Activated CD8-positive, alpha-beta memory T cell treated with anti-CD3 and anti-CD28 coated beads, Interleukin-2, amount 50 U/mL, for 1 hour (primary cell): ENCODE measurements around the gene KANK2.
"Not testable (repeated sequence)": the region's sequence is repeated elsewhere in the genome, so short reads cannot be mapped to it uniquely, and the experiment has no call there.

Experiments used
- DNase-seq: peaks from one replicate; pipeline ENCODE4 v3.0.0-alpha.2; 2020; ENCODE audit errors: extremely low read depth

The KANK2 gene

DNA sequence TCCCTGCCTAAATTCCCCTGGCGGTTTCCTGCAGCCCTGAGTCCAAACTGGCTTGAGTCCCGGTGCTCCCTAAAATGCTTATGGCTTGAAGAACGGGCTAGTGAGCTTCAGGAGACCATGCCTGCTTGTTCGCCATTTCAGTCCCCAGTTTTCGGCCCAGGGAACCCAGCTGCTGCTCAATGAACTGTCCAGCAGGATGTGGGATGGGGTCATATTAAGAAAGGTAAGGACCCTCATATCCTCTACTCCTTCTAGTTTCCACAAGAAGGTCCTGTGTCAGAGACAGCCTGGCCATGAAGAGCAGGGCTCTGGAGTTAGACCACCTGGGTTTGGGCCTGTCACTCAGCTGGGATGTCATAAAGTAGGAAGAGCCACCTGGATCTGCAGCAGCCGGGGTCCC lies 24.8 kb downstream of the KANK2 start:
- no peak for DNase-seq

DNA sequence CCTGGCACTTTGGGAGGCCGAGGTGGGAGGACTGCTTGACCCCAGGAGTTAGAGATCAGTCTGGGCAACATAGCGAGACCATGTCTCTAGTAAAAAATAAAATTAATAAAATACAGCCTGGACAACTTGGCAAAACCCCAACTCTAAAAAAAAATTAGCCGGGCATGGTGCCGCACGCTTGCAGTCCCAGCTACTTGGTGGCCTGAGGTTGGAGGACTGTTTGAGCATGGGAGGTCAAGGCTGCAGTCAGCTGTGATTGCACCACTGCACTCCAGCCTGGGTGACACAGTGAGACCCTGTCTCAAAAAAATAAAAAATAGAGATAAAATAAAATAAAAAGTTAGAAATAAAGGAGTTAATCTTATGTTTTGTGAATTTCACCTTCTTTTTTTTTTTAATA lies 26.2 kb downstream of the KANK2 start:
- no peak for DNase-seq

DNA sequence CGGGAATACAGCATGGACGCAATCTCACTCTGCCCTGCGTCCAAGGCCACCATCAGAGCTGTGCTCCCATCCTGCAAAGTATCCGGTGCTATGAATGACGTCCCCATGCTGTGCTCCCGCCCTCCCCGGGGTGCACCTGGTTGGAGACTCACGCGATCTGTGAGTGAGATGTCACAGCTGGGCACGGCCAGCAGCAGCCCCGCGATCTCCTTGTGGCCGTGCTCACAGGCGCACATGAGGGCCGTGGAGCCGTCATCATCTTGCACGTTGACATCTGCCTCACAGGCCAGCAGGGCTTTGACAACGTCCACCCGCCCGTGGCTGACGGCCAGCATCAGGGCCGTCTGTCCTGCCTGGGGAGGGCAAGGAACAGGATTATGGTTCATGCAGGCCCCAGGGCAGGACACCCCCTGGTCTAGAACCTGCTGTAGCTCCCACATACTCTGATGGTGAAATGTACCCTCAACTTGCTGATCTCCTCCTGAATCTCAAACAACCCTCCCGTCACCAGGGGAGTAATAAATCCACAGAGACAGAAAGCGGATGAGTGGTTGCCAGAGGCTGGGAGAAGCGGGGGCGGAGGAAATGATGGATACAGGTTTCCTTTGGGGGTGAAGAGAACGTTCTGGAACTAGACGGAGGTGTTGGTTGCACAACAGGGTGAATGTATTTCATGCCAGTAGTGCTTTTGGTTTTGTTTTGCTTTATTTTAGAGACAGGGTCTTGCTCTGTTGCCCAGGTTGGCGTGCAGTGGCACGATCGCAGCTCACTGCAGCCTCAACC lies 27.3 kb downstream of the KANK2 start:
- DNase-seq, result no peak

DNA sequence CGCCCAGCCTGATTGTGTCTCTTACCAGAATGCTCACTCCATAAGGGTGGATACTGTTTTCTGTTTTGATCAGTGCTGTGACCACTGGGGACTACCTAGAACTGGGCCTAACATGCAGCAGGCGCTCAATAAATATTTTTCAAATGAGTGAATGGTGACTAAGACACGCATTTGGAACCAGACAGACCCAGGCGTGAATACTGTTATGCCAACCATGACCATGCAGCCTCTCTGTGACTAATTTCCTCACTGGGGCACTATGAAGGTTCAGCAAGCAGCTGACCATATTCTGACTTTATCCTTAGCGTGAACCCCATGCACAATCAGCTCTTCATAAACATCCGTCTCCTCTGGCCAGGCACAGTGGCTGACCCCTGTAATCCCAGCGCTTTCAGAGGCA lies 28.8 kb downstream of the KANK2 start:
- no peak for DNase-seq

DNA sequence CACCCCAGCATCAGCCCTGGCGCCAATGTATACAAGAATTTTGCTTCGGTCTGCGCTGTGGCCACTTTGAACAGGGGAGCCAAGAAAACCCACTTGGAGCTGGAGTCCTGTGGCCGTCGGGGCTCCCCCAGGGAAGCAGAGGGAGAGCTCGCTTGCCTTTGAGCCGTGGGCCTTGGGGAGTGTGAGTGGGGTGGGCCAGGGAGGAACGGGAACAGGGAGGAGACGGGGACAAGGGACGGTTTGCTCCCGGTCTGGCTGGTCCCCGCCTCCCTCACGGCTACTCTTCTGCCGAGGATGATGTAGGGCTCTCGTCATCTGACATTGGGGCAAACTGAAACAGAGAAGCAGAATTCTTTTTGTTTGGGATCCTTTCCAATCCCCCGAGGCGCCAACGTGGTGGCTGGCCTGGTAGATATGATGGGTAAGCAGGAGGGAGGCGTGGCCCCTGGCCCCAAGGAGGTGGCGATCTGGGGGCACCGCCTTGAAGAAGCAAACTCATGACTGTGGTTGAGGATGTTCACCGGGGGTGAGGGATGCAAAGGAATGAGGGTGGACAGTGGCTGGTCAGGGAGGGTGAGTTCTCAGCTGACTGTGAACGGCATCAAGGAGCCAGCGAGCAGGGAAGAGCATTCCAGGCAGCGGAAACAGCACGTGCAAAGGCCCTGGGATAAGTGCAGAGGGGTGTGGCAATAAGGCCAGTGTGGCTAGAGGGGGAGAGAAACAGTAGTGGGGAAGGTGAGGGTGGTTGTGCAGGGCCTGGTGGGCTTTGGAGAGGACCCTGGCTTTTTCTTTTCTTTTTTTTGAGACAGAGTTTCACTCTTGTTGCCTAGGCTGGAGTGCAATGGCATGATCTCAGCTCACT lies 30.8 kb downstream of the KANK2 start:
- no peak for DNase-seq

DNA sequence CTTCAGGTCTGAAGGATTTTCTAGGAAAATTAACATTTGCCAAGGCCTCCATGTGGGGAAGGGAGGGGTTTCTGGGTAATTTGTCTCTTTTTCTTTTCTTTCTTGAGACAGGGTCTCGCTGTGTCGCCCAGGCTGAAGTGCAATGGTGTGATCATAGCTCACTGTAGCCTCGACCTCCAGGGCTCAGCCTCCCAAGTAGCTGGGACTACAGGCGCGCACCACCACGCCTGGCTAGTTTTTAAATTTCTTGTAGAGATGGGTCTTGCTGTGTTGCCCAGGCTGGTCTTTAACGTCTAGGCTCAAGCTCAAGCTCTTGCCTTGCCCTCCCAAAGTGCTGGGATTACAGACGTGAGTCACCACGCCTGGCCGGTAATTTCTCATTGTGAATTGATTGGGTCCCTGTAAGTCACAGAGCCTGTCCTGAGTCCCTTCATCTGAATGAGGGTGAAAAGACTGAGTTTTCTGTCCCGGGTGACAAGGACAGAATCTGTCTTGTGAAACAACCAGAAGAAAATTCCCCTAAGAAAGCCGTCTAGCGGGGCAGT lies 31.8 kb downstream of the KANK2 start:
- no peak for DNase-seq

DNA sequence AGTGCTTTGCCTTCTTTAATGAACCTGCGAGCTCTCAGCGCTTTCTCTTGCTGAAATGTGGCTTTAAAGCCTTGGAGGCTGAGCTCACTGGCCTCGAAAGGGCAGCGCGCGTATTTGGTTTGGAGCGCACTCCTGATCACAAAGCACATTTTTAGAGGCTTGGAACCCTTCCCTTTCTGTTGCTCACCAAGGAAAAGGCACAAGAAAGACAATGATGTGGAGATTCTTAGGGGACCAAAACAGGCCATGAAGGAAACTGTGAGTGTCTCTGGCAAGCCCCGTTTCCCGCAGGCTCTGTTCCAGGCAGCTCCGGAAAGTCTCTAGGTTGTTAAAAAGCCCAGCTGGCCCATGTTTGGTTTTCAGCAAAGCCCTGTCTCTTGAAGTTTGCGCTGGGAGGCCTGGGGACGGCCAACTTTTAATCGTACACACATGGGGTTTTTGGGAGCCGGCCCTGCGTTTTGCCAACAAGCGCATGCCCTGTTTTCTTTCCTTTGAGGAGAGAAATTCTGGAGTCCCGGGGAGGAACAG lies 32.4 kb downstream of the KANK2 start:
- DNase-seq, result no peak

DNA sequence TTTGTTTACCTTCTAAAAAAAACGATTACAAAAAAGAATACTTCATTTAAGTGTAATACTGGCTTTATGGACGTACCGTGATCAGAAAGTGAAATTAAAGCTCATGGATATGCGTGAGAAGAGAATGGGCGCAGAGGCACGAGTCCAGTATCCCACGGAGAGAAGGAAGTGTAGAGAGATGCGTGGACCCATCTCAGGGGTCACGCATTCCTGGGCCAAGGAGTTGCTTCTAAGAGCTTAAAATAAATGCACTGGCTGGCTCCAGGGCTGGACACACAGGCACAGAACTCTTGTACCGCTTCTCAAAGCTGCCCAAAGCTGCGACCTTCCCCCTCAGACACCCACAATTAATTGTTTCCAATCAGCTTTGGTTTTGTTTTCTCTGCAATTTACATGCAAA lies 33.0 kb downstream of the KANK2 start:
- DNase-seq, result no peak

DNA sequence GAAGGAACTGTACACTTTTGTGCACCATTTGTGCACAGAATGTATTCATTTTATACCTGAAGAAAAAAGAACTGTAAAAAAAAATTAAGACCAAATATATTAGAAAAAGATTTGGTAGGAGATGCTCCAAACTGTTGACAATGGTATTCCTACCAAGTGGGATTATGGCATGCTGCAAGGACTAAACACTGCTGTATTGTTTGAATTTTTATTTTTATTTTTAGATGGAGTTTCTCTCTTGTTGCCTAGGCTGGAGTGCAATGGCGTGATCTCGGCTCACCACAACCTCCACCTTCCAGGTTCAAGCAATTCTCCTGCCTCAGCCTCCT lies 36.9 kb downstream of the KANK2 start:
- DNase-seq, result not testable (repeated sequence)

DNA sequence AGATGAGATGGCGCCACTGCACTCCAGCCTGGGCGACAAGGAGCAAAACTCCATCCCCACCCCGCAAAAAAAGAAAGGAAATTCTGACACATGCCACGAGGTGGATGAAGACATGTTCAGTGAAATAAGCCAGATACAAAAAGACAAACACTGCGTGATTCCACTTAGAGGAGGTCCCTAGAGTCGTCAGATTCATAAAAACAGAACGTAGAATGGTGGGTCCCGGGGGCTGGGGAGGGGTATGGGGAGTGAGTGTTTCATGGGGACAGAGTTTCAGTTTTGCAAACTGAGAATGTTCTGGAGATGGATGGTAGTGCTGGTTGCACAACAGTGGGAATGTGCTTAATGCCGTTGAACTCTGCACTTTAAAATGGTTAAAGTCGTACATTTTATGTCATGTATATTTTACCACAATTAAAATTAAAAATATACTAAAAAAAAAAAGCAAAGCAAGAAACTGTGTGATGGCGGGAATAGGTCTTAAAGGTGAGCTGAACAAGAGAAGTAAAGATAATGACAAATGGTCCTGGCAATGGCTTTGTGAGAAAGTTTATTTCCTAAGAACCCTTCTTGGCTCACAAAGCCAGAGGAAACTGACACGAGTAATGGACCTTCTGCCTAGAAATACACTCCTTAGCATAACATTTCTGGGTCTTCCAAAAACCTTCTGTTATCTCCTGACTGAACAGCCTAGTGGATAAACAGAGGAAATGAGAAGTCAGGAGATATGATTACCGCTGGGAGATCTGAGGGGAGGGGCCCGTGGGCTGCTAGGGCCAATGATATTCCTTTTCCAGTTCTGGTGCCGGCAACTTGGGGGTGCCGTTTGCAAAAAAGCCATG lies 37.5 kb downstream of the KANK2 start:
- no peak for DNase-seq

DNA sequence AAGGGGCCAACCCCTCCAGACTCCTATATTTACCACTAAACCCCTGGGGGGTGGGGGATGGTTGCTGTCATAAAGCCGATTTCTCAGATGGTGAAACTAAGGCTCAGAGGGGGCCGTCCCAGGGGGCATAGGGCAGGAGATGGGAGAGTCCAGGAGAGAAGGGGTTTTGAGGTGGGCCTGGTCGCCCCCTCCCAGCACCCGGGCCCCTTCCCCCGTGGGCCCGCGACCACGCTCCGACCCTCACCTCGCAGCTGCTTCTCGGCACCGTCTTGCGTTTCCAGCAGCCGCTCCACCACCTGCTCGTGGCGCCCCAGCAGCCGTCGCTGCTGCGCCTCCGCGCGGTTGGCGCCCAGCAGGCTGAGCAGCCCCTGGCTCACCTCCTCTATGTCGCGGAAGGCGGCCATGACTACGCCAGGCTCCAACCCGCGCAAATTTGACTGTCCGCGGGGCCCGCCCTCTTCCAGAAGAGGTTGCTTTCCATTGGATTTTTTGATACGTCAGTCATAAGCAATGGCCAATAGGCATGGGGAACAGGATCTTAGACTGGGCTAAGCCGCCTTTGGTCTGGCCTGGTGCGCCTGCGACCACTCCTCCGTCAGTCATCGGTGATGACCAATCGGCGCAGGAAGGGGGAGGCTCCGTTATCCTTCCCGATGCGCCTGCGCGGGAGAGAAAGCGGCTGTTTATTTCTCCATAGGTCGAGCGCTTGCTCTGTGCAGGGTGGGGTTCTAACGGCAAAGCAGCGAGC lies 41.8 kb downstream of the KANK2 start, which contains the start of gene SPC24:
TSS of gene SPC24 (minus strand) at position 410 of the 748 bp plus-strand sequence. CDS start at position 404, 6 bp downstream.
- peak; percentile 74 for DNase-seq

DNA sequence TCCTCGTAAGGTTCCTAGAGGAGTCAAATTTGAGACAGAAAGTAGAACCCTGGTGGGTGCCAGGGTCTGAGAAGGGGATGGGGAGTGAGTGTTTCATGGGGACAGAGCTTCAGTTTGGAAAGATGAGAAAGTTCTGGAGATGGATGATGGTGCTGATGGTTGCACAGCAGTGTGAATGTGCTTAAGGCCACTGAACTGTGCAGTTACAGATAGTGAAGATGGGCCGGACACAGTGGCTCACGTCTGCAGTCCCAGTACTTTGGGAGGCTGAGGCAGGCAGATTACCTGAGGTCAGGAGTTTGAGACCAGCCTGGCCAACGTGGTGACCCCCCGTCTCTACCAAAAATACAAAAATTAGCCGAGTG lies 42.7 kb downstream of the KANK2 start:
- DNase-seq, result no peak

DNA sequence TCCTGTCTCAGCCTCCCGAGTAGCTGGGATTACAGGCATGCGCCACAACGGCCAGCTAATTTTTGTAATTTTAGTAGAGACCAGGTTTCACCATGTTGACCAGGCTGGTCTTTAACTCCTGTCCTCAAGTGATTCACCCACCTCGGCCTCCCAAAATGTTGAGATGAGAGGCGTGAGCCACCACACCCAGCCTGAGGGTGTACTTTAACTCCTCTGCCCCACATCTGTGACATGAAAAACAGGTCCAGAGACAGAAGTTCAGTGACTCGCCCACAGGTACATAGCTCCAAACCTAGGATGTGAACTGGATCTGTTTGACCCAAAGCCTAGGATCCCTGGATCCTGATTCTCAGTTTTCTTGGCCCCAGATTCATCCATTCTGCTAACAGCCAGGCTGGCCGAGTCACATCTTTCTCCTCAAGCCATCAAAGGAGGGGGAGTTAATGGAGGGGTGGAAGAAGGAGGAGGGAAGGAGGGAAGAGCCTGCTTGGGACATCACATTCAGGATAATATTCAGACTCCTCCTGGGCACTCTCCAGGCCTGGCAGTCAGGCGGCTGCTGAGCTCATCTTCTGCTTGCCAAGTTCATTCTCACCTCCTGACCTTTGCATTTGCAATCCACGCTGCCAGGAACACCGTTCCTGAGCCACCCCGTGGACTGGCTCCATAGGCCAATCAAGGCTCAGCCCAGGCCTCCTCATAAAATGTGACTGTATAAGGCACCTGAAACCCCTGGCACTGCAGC lies 44.9 kb downstream of the KANK2 start:
- DNase-seq, result no peak

DNA sequence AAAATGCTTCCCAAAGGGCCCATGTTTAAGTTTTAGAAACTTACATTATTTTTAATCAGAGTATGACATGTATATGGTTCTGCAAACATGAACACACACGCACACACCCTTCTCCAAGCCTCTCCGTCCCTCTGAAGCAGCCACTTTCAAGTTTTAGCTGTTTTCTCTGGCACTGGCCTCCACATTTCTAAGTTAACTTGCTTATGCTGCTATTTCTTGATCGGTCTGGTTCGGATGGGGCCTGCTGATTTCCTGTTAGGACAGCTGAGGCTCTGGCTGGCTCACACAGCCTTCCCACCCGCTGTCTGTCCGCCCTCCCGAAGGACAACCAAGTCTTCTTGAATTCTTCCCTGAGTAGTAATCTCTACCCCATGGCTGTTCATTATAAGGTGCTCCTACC lies 46.2 kb downstream of the KANK2 start:
- DNase-seq, result no peak

DNA sequence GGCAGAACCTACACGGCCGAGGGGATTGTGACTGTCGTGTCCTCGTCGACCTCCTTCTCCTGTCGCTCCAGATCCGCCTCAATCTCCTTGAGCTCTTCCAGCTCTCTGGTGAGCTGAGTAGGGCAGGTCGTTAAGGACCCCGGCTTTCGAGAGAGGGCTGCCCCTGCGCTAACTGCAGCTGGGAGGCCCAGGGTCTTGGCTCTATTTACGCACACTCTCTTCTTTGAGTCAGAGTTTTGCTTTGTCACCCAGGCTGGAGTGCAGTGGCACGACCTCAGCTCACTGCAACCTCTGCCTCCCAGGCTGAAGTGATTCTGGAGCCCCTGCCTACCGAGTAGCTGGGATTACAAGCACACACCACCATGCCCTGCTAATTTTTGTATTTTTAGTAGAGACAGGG lies 49.3 kb downstream of the KANK2 start:
- DNase-seq, result no peak

DNA sequence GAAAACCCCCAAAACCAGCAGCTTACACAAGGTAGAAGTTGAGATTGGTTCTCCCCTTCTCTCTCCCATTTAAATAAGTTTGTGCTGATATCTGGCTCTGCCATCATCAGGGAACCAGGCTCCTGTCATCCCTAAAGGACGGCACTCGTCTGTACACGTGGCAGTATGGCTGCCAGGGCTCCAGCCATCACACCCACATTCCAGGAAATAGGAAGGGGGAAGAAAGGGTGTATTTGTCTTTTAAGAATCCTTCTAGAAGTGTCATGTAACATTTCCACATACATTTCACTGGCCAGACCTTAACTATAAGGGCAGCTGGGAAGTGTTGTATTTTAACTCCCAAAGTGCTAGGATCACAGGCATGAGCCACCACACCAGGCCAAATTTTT lies 51.8 kb downstream of the KANK2 start:
- no peak for DNase-seq

DNA sequence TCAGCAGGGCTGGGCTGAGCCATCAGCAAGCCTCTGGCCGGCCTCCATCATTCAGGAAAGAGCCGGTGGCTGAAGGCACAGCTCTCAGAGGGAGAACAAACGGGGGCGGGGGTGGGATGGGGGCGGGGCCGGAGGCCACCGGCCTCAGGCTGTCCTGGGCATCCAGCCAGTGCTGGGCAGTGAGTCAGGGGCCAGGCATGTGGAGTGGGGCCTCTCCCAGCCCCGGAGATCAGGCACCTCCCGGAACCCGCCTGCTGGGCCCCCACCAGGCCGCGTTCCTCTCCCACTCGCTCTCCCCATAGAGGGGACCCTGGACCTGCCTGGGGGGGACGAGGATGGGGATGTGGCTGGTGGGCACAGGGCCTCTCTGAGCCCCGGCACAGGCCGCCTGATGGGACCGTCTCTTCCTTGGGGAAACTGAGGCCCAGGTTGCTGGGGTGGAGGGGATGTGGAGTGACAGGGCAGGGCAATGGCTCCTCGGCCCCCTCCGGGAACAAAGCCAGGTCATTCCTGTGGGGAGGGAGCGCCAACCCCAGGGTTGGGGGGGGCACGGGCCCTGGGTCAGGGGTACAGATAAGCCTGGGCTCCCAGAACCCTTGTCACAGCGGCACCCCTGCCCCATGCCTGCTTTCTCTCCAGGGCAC lies 54.7 kb downstream of the KANK2 start:
- no peak for DNase-seq

DNA sequence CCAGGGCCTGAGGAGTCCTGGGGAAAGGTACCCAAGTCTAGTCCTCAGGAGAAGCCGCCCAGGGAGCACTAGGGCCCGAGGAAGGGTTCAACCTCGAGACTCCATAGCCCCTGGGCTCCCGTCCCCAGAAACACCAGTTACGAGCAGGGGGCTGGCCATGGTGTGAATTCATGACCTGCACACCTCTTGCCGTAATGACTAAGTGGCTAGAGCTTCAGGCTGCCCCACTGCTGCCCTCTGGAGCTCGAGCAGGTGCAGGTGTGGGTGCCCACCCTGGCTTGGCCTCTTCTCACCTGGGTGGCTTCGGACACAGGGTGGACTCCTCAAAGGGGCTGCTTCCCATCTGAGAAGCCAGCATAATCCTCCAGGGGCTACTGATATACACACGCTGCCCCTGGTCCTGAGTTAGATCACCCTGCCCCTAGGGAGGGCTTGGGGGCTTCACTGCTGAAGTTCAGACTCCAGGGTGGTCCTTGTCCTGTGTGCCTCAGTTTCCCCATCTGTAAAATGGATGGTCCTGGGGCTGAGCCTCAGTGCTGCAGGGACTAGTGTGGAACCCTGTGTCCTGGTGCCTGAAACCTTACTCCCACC lies 55.3 kb downstream of the KANK2 start:
- no peak for DNase-seq

DNA sequence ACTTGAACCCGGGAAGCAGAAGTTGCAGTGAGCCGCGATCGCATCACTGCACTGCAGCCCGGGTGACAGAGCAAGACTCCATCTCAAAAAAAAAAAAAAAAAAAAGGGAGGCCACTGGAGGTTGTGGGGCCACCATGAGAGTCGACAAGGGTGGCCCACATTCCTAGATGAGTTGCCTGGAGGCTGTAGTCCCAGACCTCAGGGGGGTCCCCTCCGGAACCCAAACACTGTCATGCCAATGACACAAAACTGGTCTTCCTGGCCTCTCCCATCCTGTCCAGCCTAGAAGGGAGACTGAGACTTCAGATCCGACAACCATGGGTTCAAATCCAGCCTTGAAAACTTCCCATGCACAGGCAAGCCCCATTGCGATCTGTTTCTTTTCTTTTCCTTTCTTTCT lies 56.4 kb downstream of the KANK2 start:
- no peak for DNase-seq
